Measurements from ENCODE around the gene ZNF774. TPM values are rescaled to one million over a fixed set of nuclear protein-coding genes. Genes with fewer than 3 reads are reported as not detected.
A peak's percentile ranks its signal among the peaks of the same experiment; 100 is the strongest.
"Not testable (repeated sequence)": the region's sequence is repeated elsewhere in the genome, so short reads cannot be mapped to it uniquely, and the experiment has no call there.

The ZNF774 gene
- total RNA-seq, 1 experiment from 2014 or later, result 0.07 TPM

- Histone ChIP-seq H3K27me3 (no peaks in the 10 kb centered on the region), H3K36me3 (no peaks in the 10 kb centered on the region), H3K9me3 (no peaks in the 10 kb centered on the region), H3K4me3 (no peak overlapping the region)
- no peak for DNase-seq
Observed at GRCh38 chr15:90337256-90337655, 14.8 kb upstream of the ZNF774 start.

DNA sequence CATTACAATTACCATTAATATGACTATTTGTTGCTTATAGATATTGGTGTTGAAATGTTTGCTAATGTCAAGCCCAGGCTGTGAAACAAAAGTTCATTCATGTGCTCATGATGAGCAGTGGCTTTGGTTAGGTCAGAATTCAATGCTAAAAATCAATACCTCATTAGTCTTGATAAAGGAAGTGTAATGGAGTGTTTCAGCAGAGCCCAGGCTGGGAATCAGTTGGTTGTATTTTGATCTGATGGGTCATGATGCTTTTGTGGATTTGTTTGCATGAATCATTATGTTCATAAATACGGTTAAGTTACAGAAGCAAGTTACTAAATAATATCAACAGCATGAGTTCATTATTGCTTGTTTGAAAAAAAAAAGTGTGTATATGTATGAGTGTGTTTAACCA is 13.6 kb upstream of the ZNF774 start:
- no peaks in the 10 kb centered on the region for H3K27me3 ChIP-seq
- no peaks in the 10 kb centered on the region for H3K36me3 ChIP-seq
- no peak overlapping the region for H3K4me3 ChIP-seq
- no peaks in the 10 kb centered on the region for H3K9me3 ChIP-seq
- DNase-seq, result no peak

DNA sequence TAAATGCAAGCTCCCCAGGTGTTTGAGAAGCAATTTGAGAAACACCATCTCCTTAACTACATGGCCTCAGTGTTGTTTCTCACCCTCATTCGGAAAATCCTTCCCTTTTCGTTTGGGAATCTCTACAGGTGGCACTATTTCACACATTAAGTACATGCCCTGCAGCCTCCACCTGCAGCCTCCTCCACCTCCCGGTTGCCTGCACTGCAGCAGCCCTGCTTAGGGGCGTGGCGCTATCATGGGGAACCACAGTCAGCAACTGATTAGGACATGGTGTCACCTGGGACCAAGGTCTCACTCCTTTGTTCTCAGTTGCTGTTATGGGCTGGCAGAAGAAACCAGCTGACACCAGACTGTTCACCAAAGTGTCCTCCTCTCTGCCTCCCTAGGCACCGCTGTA is 11.7 kb upstream of the ZNF774 start:
- no peak overlapping the region for H3K4me3 ChIP-seq
- DNase-seq, result no peak
- no peaks in the 10 kb centered on the region for H3K27me3 ChIP-seq
- H3K36me3 ChIP-seq, result no peaks in the 10 kb centered on the region
- H3K9me3 ChIP-seq, result no peaks in the 10 kb centered on the region

- no peak overlapping the region for H3K4me3 ChIP-seq
- H3K27me3 ChIP-seq, result no peaks in the 10 kb centered on the region
- H3K9me3 ChIP-seq, result no peaks in the 10 kb centered on the region
- no peaks in the 10 kb centered on the region for H3K36me3 ChIP-seq
- DNase-seq, result no peak
Observed at GRCh38 chr15:90343302-90343790, 8.7 kb upstream of the ZNF774 start.

DNA sequence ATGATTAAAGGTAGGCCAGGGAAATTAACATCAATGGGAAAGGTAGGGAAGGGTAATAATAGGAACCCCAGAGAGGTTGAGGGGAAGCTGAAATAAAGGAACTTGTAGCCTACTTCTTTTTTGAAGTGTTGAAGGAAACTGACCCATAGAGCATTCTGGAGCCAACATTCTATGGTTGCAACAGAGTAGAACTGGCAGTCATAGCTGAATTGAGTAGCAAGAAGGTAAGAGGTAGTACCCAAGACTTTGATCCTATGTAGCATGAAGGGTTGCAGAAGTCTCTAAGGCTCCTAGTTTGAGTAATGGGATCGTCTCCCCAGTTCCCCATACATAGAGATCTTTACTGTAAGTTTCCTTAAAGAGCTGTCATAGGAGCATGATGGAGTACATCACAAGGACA is 7.4 kb upstream of the ZNF774 start:
- DNase-seq, result no peak
- Histone ChIP-seq H3K36me3 (no peaks in the 10 kb centered on the region), H3K27me3 (no peaks in the 10 kb centered on the region), H3K9me3 (no peaks in the 10 kb centered on the region), H3K4me3 (no peak overlapping the region)

DNA sequence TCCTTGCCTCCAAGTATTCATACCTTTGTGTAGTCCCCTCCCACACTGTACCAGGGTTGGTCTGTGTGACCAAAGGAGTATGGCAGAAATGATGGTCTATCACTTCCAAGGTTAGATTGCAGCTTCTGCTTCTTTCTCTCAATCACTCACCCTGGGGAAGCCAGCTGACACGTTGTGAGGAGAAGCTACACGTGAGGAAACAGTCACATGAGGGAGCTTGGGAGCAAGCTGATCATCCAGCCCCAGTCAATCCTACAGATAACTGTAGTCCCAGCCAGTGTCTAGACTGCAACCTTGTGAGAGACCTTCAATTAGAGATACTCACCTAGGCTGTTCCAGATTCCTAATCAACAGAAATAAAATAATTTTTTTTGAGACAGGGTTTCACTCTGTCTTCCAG is 6.2 kb upstream of the ZNF774 start:
- Histone ChIP-seq H3K9me3 (no peaks in the 10 kb centered on the region), H3K27me3 (no peaks in the 10 kb centered on the region), H3K4me3 (no peak overlapping the region), H3K36me3 (no peaks in the 10 kb centered on the region)
- DNase-seq, result no peak

DNA sequence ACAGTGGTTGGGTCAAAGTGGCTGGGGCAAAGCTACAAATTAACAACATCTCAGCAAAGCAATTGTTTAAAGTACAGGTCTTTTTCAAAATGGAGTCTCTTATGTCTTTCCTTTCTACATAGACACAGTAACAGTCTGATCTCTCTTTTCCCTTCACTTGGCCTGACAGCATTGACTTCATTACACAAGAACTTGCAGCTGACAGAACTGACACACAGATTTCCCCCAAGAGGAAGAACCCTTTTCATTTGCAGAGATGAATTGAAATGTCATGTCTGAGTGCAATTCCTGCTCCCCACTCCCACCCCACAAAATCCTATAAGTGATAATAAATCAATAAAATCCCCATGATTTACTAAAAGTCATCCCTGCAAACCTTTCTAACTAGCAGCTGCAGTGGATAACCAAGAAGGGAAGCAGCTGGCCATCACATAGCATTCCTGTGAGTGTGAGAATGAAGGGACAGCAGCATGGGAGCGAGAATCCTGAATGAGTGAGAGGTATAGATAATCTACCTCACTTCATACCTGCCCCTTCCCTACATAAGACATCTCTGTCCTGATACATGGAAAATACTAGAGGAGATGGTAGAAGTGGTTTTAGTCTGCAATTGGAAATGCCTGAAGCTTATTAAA is 4.5 kb upstream of the ZNF774 start:
- not testable (repeated sequence) for H3K36me3 ChIP-seq, H3K27me3 ChIP-seq, DNase-seq, H3K4me3 ChIP-seq, H3K9me3 ChIP-seq

- Histone ChIP-seq H3K4me3 (no peak overlapping the region), H3K9me3 (no peaks in the 10 kb centered on the region), H3K36me3 (no peaks in the 10 kb centered on the region), H3K27me3 (no peaks in the 10 kb centered on the region)
- DNase-seq, result no peak
Observed at GRCh38 chr15:90348456-90348855, 3.6 kb upstream of the ZNF774 start.

DNA sequence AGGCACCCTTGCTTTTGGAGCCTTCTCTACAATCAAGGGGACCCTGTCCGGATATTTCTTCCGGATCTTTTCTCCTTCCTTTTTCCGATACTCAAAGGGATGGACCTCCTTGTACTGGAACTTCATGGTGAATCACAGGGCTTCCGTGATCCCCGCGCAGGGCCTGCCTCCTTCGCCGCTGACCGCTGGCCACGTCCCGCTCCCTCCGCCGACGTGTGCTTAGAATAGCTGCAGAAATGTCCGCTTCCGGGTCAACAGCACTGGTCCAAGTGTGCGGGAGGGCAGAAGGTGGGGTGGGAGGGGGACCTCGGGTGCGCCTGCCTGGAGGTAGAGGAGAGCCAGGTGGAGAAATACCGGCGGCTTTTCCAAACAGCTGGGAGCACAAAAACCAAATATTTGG is 3.0 kb upstream of the ZNF774 start:
- no peak overlapping the region for H3K4me3 ChIP-seq
- no peaks in the 10 kb centered on the region for H3K27me3 ChIP-seq
- no peaks in the 10 kb centered on the region for H3K9me3 ChIP-seq
- no peak for DNase-seq
- H3K36me3 ChIP-seq, result no peaks in the 10 kb centered on the region

DNA sequence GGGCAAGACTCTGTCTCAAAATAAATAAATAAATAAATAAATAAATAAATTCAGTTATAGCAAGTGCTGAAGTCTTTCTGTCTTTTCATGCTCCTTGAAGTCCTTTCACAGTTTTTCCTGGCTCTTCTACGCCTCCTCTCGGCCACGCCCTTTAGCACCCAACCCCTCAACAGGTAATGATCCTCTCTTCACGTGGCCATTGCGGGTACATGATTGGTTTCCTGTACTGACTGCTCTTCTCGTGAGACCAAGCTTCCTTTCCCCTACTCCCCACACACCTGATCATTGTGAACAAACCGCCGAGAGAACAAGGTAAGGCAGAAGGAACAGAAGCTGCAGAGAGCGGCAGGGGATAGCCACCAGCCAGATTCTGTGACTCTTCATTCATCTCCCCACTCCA is 2.3 kb upstream of the ZNF774 start:
- no peak overlapping the region for H3K4me3 ChIP-seq
- DNase-seq, result no peak
- H3K9me3 ChIP-seq, result no peaks in the 10 kb centered on the region
- no peaks in the 10 kb centered on the region for H3K27me3 ChIP-seq
- no peaks in the 10 kb centered on the region for H3K36me3 ChIP-seq

DNA sequence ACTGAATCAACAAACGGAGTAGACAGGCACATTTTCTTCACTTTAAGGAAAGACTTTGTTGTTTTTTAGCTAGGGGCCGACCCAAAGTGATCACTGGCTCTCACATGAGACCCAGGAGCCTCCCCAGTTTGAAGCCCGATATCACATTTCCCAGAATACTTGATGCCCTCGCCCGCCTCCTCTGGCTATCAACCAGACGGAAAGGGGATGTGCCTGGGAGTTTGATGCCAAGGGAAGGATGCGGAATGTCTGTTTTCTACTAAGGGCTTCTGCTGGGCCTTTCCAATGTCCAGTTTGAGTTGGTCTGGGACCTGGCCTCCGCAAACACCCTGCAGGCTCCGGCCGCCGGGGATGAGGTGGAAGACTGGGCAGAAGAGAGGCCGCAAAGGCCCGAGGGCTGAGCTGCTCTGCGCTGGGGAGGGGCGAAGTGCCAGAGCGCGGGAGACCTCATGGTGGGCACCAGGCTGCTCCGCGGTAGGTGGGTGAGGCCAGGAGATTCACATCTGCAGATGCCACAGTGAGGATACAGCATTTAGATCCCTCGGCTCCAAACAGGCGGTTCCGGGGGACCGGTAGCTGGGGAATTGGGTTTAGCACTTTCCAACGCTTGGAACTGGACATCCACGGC is 491 bp upstream of the ZNF774 start:
- DNase-seq, result no peak
- no peaks in the 10 kb centered on the region for H3K36me3 ChIP-seq
- H3K4me3 ChIP-seq, result peak overlapping the region; percentile 99
- no peaks in the 10 kb centered on the region for H3K27me3 ChIP-seq
- no peaks in the 10 kb centered on the region for H3K9me3 ChIP-seq

DNA sequence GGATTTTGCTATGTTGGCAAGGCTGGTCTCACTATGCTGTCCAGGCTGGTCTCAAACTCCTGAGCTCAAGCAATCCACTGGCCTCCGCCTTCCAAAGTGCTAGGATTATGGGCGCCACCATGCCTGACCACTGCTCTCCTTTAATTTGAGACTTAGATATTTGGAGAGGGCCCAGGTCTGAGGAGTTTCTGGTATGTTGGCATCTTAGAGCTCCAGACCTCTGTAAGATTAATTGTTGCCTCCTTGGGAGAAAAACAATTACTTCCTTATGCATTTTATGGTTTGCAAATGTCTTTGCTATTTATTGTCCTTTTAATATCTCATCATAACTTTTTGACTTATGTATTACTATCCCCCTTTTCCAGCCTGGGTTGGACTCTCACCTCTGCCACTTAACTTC is 2.9 kb downstream of the ZNF774 start:
- Histone ChIP-seq H3K27me3 (no peaks in the 10 kb centered on the region), H3K36me3 (no peaks in the 10 kb centered on the region), H3K4me3 (no peak overlapping the region), H3K9me3 (no peaks in the 10 kb centered on the region)
- no peak for DNase-seq

- Histone ChIP-seq H3K27me3 (no peaks in the 10 kb centered on the region), H3K4me3 (no peak overlapping the region), H3K36me3 (no peaks in the 10 kb centered on the region), H3K9me3 (no peaks in the 10 kb centered on the region)
- no peak for DNase-seq
Observed at GRCh38 chr15:90358124-90359033, 6.3 kb downstream of the ZNF774 start.

GRCh38 chr15:90360746-90361145 is 8.7 kb downstream of the ZNF774 start:
- no peaks in the 10 kb centered on the region for H3K27me3 ChIP-seq
- no peak overlapping the region for H3K4me3 ChIP-seq
- no peak for DNase-seq
- no peaks in the 10 kb centered on the region for H3K36me3 ChIP-seq
- H3K9me3 ChIP-seq, result no peaks in the 10 kb centered on the region

DNA sequence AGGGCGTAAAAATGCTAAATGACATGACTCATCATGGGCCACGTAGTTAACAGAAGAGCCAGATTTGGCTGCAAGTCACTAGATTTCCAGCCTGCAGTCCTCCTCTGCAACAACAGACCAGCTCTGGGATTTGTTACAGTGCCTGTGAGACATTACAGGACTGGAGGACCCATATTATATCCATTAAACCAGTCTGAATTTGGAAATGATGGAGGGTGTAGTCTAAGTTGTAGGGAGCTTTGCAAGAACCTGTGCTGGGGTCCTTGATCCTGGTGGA is 10.8 kb downstream of the ZNF774 start:
- Histone ChIP-seq H3K4me3 (no peak overlapping the region), H3K9me3 (no peaks in the 10 kb centered on the region), H3K27me3 (no peaks in the 10 kb centered on the region), H3K36me3 (no peaks in the 10 kb centered on the region)
- peak; percentile 56 for DNase-seq

- Histone ChIP-seq H3K9me3 (no peaks in the 10 kb centered on the region), H3K27me3 (no peaks in the 10 kb centered on the region), H3K36me3 (no peaks in the 10 kb centered on the region), H3K4me3 (no peak overlapping the region)
- DNase-seq, result no peak
Observed at GRCh38 chr15:90364251-90364650, 12.2 kb downstream of the ZNF774 start.

DNA sequence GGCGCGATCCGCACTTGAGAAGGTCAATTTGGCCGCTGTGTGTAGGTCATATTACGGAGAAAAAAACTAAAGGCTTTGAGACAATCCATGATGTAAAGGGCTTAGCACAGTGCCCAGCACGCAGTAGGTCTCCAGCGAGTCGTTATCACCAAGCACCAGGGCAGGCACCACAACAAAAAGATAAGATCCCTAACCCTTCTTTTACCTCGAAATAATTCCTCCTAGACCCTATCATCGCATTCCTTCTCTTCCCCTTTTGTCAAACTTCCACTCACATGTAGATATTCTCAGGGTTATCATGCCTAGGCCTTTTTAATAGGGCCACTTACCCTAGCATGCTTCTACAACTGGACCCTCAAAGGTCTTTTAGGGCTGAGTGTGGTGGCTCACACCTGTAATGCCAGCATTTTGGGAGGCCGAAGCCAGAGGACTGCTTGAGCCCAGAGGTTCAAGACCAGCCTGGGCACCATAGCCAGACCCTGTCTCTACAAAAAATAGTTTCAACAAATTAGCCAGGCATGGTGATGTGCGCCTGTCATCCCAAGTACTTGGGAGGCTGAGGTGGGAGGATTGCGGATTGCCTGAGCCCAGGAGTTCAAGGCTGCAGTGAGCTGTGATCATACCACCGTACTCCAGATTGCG is 13.5 kb downstream of the ZNF774 start:
- H3K36me3 ChIP-seq, result no peaks in the 10 kb centered on the region
- DNase-seq, result no peak
- no peak overlapping the region for H3K4me3 ChIP-seq
- H3K9me3 ChIP-seq, result no peaks in the 10 kb centered on the region
- H3K27me3 ChIP-seq, result no peaks in the 10 kb centered on the region

All from MG63 (cell line).